Measurements from ENCODE around the gene CCDC13. TPM values are rescaled to one million over a fixed set of nuclear protein-coding genes. Genes with fewer than 3 reads are reported as not detected.
"Not testable (repeated sequence)": the region's sequence is repeated elsewhere in the genome, so short reads cannot be mapped to it uniquely, and the experiment has no call there.

The CCDC13 gene
- total RNA-seq, 1 donor from 2014 or later: 0.60 TPM

GRCh38 chr3:42814914-42815507 is 42.0 kb upstream of the CCDC13 start:
- no peak overlapping the region for H3K27ac Mint-ChIP-seq
- H3K36me3 Mint-ChIP-seq: peaks cover 2% of the 10 kb centered on the region
- no peak for DNase-seq (ENCODE audit: low spot score in 2 of 2, unreplicated experiment in 2 of 2)
- no peaks in the 10 kb centered on the region for H3K9me3 Mint-ChIP-seq
- no peak for TF ChIP-seq CTCF (IDR thresholded peaks at IDR 0.05; ENCODE audit: unreplicated experiment)
- no peaks in the 10 kb centered on the region for H3K27me3 Mint-ChIP-seq (ENCODE audit: low read depth)
- peaks cover 41% of the 10 kb centered on the region for H3K4me1 Mint-ChIP-seq
- no peak overlapping the region for H3K4me3 Mint-ChIP-seq

DNA sequence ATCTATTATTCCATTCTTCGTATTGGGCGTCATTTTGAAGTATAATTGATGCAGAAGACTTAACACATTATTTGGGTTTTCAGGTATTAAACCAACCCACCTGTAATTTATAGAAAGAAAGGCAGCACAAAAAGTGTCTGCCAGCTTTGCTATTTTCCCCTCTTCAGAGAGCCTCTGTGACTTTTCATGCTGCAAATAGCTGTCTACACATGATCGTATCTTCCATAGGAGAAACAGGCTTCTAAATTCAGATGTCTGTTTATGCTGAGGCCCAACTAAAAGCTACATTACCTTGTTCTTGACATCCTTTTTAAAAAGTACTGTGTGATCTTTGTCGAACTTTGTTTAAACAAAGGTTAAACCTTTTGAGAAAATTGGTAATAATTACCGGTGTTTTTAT is 41.2 kb upstream of the CCDC13 start:
- Mint-ChIP-seq H3K9me3 (no peaks in the 10 kb centered on the region), H3K27ac (no peak overlapping the region), H3K4me3 (no peak overlapping the region), H3K27me3 (ENCODE audit: low read depth) (no peaks in the 10 kb centered on the region), H3K36me3 (peaks cover 2% of the 10 kb centered on the region), H3K4me1 (peaks cover 36% of the 10 kb centered on the region)
- DNase-seq (ENCODE audit: low spot score in 2 of 2, unreplicated experiment in 2 of 2): no peak
- TF ChIP-seq CTCF (IDR thresholded peaks at IDR 0.05; ENCODE audit: unreplicated experiment): no peak

GRCh38 chr3:42811118-42811883 is 38.2 kb upstream of the CCDC13 start:
- not testable (repeated sequence) for H3K27me3 Mint-ChIP-seq (ENCODE audit: low read depth); H3K36me3 Mint-ChIP-seq; DNase-seq (ENCODE audit: low spot score in 2 of 2, unreplicated experiment in 2 of 2); H3K9me3 Mint-ChIP-seq; H3K4me3 Mint-ChIP-seq
- H3K4me1 Mint-ChIP-seq: peaks cover 39% of the 10 kb centered on the region
- H3K27ac Mint-ChIP-seq: peak overlapping the region; percentile 88

- Mint-ChIP-seq H3K4me1 (peaks cover 36% of the 10 kb centered on the region), H3K27ac (peak overlapping the region; percentile 88)
- not testable (repeated sequence) for H3K9me3 Mint-ChIP-seq; DNase-seq (ENCODE audit: low spot score in 2 of 2, unreplicated experiment in 2 of 2); H3K27me3 Mint-ChIP-seq (ENCODE audit: low read depth); H3K4me3 Mint-ChIP-seq; H3K36me3 Mint-ChIP-seq
Measured at GRCh38 chr3:42810706-42811105, 37.7 kb upstream of the CCDC13 start.

DNA sequence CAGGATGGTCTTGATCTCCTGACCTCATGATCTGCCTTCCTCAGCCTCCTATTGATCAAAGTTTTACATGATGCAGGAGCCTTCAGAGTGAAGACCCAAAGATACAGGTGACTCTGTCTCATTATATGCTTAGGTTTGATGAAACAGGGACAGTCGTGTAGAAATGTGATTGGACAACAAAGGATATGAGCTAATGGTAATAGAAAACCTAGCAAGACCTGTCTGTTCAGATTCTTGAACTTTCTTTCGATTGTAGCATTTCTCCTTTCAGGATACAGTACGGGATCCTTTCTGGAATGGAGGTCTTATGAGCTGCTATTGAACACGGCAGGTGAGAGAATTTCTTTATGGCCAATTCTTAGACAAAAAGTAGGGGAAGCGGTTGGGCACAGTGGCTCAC is 36.1 kb upstream of the CCDC13 start, which contains the start of gene ACKR2:
ACKR2 (plus strand) TSS at position 244 of the 400 bp plus-strand sequence. CDS start 55,058 bp downstream, outside the sequence.
- H3K36me3 Mint-ChIP-seq: peaks cover 2% of the 10 kb centered on the region
- H3K27ac Mint-ChIP-seq: no peak within 1 kb of the TSS
- H3K27me3 Mint-ChIP-seq (ENCODE audit: low read depth): peaks cover 12% of the 10 kb centered on the region
- no peak for TF ChIP-seq CTCF (IDR thresholded peaks at IDR 0.05; ENCODE audit: unreplicated experiment)
- peaks cover 33% of the 10 kb centered on the region for H3K4me1 Mint-ChIP-seq
- H3K9me3 Mint-ChIP-seq: no peaks in the 10 kb centered on the region
- no peak within 1 kb of the TSS for H3K4me3 Mint-ChIP-seq
- DNase-seq (ENCODE audit: low spot score in 2 of 2, unreplicated experiment in 2 of 2): no peak

- Mint-ChIP-seq H3K27me3 (ENCODE audit: low read depth) (peaks cover 12% of the 10 kb centered on the region), H3K27ac (no peak overlapping the region), H3K4me3 (no peak overlapping the region), H3K9me3 (no peaks in the 10 kb centered on the region), H3K36me3 (peaks cover 2% of the 10 kb centered on the region), H3K4me1 (peaks cover 36% of the 10 kb centered on the region)
- no peak for TF ChIP-seq CTCF (IDR thresholded peaks at IDR 0.05; ENCODE audit: unreplicated experiment)
- DNase-seq (ENCODE audit: low spot score in 2 of 2, unreplicated experiment in 2 of 2): no peak
Measured at GRCh38 chr3:42807929-42808328, 34.9 kb upstream of the CCDC13 start.
